ENCODE data around the gene PLRG1. TPM values are rescaled to one million over a fixed set of nuclear protein-coding genes. Genes with fewer than 3 reads are reported as not detected.

The PLRG1 gene
- polyA plus RNA-seq, 1 donor (not counting 4 experiments of a cell fraction or from before 2014, with no cell fraction given), result 132 TPM

DNA sequence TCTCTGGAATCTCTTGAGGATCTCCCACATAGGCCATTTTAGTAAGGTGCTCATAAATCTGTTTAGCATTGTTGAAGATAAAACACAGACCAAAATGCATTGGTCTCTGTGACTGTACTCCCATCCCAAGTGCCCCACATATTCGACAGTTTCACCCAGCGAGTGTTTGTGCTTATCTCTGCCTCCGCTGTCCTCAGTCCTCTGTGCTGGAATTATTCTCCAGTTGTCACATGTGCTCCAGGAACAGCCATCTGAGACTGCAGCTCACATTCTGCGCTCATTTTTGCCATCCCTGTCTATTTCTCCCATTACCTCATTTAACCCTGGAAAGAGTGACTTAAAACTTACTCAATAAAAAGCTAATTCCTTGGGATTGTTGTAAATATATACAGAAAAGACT lies 31.0 kb downstream of the PLRG1 start:
- H2AFZ ChIP-seq (ENCODE audit: control insufficient read depth, low read length), result no peak overlapping the region
- no peak overlapping the region for H3K4me3 ChIP-seq (ENCODE audit: control insufficient read depth in 2 of 3, extremely low read depth in 1 of 3, insufficient read depth in 2 of 3, low read depth in 1 of 3, low read length in 3 of 3)
- no peaks in the 10 kb centered on the region for H3K27me3 ChIP-seq (ENCODE audit: control insufficient read depth, extremely low read depth, insufficient read depth, low read length)
- TF ChIP-seq EZH2 (IDR thresholded peaks at IDR 0.05; ENCODE audit: low read length), result no peak
- TF ChIP-seq, protein P1, sequence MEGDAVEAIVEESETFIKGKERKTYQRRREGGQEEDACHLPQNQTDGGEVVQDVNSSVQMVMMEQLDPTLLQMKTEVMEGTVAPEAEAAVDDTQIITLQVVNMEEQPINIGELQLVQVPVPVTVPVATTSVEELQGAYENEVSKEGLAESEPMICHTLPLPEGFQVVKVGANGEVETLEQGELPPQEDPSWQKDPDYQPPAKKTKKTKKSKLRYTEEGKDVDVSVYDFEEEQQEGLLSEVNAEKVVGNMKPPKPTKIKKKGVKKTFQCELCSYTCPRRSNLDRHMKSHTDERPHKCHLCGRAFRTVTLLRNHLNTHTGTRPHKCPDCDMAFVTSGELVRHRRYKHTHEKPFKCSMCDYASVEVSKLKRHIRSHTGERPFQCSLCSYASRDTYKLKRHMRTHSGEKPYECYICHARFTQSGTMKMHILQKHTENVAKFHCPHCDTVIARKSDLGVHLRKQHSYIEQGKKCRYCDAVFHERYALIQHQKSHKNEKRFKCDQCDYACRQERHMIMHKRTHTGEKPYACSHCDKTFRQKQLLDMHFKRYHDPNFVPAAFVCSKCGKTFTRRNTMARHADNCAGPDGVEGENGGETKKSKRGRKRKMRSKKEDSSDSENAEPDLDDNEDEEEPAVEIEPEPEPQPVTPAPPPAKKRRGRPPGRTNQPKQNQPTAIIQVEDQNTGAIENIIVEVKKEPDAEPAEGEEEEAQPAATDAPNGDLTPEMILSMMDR (optimal IDR thresholded peaks at IDR 0.05 in 1 of 3, IDR thresholded peaks at IDR 0.05 in 1 of 3, conservative IDR thresholded peaks at IDR 0.05 in 1 of 3; ENCODE audit: extremely low read depth in 1 of 3, insufficient read depth in 2 of 3, low read length in 3 of 3), result no peak
- dilution Hi-C loops (cut with MboI; ENCODE audit: extremely low pct_ligation_motif_present, low sequenced_read_pairs), result no loop called here
- H3K4me1 ChIP-seq (ENCODE audit: control insufficient read depth, extremely low read depth, insufficient read depth, low read length), result no peaks in the 10 kb centered on the region
- no peak for FAIRE-seq
- no peaks in the 10 kb centered on the region for H4K20me1 ChIP-seq (ENCODE audit: control insufficient read depth, extremely low read depth, insufficient read depth, low read length)
- H3K36me3 ChIP-seq (ENCODE audit: control insufficient read depth in 2 of 2, extremely low read depth in 1 of 2, insufficient read depth in 2 of 2, low read length in 2 of 2), result no peaks in the 10 kb centered on the region
- DNase-seq (ENCODE audit: low read depth, low spot score), result no peak
- H3K27ac ChIP-seq (ENCODE audit: control insufficient read depth, insufficient read depth, low read length), result no peak overlapping the region
- H3K79me2 ChIP-seq (ENCODE audit: control insufficient read depth, insufficient read depth, low read length), result no peaks in the 10 kb centered on the region
- H3K9ac ChIP-seq (ENCODE audit: control insufficient read depth, extremely low read depth, insufficient read depth, low read length), result no peak overlapping the region
- H3K9me1 ChIP-seq (ENCODE audit: control insufficient read depth, extremely low read depth, insufficient read depth, low read length), result no peaks in the 10 kb centered on the region
- H3K9me3 ChIP-seq (ENCODE audit: control insufficient read depth, low read depth, low read length), result no peaks in the 10 kb centered on the region
- no peak overlapping the region for H3K4me2 ChIP-seq (ENCODE audit: control insufficient read depth, extremely low read depth, insufficient read depth, low read depth, low read length)

DNA sequence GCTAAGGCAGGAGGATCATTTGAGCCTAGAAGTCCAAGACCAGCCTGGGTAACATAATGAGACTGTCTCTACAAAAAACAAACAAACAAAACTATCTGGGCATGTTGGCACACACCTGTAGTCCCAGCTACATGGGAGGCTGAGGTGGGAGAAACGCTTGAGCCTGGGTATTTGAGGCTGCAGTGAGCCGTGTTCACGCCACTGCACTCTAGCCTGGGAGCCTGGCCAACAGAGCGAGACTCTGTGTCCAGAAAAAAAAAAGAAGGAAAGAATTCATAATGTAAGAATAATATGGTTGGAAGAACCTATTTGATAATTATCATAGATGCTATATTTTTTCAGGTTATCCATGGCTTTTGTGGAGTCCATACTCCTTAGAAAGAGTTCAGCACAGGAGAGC lies 32.6 kb downstream of the PLRG1 start:
- Histone ChIP-seq H3K9ac (ENCODE audit: control insufficient read depth, extremely low read depth, insufficient read depth, low read length) (no peak overlapping the region), H2AFZ (ENCODE audit: control insufficient read depth, low read length) (no peak overlapping the region), H4K20me1 (ENCODE audit: control insufficient read depth, extremely low read depth, insufficient read depth, low read length) (no peaks in the 10 kb centered on the region), H3K4me2 (ENCODE audit: control insufficient read depth, extremely low read depth, insufficient read depth, low read depth, low read length) (no peak overlapping the region), H3K36me3 (ENCODE audit: control insufficient read depth in 2 of 2, extremely low read depth in 1 of 2, insufficient read depth in 2 of 2, low read length in 2 of 2) (no peaks in the 10 kb centered on the region), H3K27ac (ENCODE audit: control insufficient read depth, insufficient read depth, low read length) (no peak overlapping the region), H3K27me3 (ENCODE audit: control insufficient read depth, extremely low read depth, insufficient read depth, low read length) (no peaks in the 10 kb centered on the region), H3K4me3 (ENCODE audit: control insufficient read depth in 2 of 3, extremely low read depth in 1 of 3, insufficient read depth in 2 of 3, low read depth in 1 of 3, low read length in 3 of 3) (no peak overlapping the region), H3K9me3 (ENCODE audit: control insufficient read depth, low read depth, low read length) (no peaks in the 10 kb centered on the region), H3K79me2 (ENCODE audit: control insufficient read depth, insufficient read depth, low read length) (no peaks in the 10 kb centered on the region), H3K9me1 (ENCODE audit: control insufficient read depth, extremely low read depth, insufficient read depth, low read length) (no peaks in the 10 kb centered on the region), H3K4me1 (ENCODE audit: control insufficient read depth, extremely low read depth, insufficient read depth, low read length) (peaks cover 5% of the 10 kb centered on the region)
- dilution Hi-C loops (cut with MboI; ENCODE audit: extremely low pct_ligation_motif_present, low sequenced_read_pairs), result no loop called here
- TF ChIP-seq, protein P1 (optimal IDR thresholded peaks at IDR 0.05 in 1 of 3, IDR thresholded peaks at IDR 0.05 in 1 of 3, conservative IDR thresholded peaks at IDR 0.05 in 1 of 3; ENCODE audit: extremely low read depth in 1 of 3, insufficient read depth in 2 of 3, low read length in 3 of 3), result no peak
- TF ChIP-seq EZH2 (IDR thresholded peaks at IDR 0.05; ENCODE audit: low read length), result no peak
- no peak for DNase-seq (ENCODE audit: low read depth, low spot score)
- no peak for FAIRE-seq
